ENCODE results near the gene EPHA3.

GRCh38 chr3:89159605-89160004 is 52.2 kb downstream of the EPHA3 start:
- no peak for TF ChIP-seq POLR2A (IDR thresholded peaks at IDR 0.05; ENCODE audit: low read length)
- no peak for TF ChIP-seq GATA1 (IDR thresholded peaks at IDR 0.05; ENCODE audit: low read depth, low read length)

All from erythroblast (primary cell).